ENCODE data around the gene CLIP4.
"Not testable (repeated sequence)": the region's sequence is repeated elsewhere in the genome, so short reads cannot be mapped to it uniquely, and the experiment has no call there.

CLIP4 gene, protein sequence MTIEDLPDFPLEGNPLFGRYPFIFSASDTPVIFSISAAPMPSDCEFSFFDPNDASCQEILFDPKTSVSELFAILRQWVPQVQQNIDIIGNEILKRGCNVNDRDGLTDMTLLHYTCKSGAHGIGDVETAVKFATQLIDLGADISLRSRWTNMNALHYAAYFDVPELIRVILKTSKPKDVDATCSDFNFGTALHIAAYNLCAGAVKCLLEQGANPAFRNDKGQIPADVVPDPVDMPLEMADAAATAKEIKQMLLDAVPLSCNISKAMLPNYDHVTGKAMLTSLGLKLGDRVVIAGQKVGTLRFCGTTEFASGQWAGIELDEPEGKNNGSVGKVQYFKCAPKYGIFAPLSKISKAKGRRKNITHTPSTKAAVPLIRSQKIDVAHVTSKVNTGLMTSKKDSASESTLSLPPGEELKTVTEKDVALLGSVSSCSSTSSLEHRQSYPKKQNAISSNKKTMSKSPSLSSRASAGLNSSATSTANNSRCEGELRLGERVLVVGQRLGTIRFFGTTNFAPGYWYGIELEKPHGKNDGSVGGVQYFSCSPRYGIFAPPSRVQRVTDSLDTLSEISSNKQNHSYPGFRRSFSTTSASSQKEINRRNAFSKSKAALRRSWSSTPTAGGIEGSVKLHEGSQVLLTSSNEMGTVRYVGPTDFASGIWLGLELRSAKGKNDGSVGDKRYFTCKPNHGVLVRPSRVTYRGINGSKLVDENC

DNA sequence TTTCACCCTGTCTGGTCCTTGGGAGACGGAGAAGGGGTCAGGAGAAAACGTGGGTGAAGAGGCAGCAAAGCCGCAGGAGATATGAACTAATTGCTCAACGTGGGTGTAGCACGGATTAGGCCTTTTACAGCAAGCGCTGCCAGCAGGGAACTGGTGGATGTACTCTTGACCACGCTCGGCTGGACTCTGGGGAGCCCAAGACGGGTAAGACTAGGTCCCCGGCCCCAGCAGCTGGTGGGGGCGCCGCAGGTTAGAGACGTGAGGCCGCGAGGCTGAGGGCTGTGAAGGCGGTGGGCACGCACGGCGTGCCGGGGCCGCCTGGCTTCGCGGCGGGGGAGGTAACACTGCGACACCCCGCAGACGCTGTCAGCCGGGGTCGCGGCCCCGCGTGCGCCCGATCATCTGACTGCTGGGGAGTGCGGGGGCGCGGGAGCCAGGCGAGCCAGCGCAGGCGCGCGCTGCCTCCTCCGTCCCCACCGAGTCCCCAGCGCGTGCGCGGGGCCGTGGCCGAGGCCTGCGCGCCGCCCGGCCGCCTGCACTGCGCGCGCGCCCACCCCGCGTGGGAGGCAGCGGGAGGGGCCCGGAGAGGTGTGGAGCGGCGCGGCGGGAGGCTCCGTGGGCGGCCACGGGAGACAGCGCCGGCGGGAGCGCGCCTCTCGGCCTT lies at the start of gene CLIP4:
Gene CLIP4, plus strand, starts transcription at position 470 of the 664 bp plus-strand sequence. CDS start 5,974 bp downstream, outside the sequence.
- DNase-seq: no peak

DNA sequence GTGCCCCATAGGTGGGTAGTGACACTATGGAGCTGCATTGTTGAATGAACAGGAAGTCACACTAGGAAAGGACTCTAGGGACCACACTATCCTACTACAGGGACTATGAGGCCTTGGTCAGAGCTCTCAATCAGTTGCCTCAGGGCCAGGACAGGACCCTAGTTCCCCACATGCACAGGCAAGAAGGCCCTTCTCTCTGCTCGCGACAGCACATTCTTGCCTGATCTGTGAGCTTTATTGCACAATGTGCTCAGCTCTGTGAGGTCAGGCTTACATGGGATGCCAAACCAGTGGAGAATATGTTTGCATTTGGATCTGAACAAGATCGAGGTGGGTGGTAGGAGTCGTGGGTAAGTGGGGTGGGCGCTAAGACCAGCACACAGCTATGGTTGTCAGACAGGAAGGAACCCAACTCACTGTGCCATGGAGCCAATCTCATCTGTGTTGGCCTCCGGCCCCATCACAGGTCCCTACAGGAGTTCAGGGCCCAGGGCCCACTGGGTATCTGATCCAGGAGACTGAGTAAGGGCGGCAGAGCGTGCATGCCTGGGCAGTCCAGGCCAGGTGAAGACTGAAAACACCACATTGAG lies 48.8 kb upstream of the CLIP4 start:
- DNase-seq: no peak

DNA sequence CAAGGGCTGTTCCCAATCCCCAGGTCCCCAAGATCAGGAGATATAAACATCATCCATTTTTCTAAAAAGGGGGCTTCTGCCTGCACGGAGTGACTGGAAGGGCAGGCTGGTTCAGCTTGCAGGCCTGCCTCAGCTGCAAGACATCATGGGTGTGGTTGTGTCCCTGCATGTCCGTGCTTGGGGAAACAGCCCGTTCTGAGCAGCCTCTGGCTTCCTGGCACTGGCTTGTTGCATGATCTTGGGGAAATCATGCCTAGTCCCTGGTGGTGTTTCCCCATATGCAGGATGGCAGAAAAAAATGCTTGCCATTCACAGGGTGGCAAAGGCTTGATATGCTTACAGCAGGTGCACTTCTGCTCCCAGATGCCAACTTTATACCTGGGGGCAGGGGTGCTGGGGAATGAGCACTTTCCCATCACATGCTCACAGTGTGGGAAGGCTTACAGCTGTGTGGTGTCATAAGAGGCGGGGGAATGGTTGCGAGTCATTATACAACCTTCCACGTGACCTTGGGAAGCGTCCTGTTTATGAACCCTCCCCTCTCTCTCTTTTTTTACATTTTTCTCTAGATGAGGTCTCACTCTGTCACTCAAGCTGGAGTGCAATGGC lies 48.1 kb upstream of the CLIP4 start:
- DNase-seq: no peak

DNA sequence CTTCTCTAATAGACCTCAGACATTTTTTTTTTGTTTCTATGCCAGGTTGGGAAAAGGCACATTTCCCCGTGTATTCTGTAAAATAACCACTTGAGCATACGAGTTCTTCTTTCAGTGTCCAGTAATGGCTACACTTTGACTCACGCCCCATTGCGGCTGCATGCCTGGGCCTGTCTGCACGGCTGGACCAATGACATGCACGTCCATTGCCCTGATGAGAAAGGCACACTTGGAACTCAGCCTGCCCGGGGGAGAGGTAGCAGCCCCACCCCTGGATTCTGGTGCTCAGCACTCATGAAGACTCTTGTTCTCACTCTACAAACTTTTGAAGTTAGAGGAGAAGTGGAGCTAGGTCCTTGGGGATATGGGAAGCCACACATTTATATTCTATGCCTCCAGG lies 46.7 kb upstream of the CLIP4 start:
- DNase-seq: no peak

DNA sequence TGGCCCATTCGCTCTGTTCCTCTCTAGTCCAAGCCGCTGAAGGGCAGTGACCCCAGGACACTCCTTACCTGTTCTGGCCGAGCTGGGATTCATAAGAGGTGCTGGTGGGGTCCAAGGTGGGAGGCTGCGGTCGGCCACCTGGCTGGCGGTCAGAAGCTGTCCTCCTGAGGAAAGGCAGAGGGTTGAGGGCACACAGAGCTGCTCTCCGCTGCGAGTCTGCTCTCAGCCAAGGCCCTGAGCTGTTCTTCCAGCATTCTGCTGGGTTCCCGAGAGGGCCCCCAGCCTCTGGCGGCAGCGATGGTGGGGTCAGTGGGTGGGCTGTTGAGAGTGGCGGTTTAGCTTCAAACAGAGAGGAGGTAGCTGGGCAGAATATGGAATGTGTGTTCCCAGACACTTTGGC lies 44.7 kb upstream of the CLIP4 start:
- no peak for DNase-seq

DNA sequence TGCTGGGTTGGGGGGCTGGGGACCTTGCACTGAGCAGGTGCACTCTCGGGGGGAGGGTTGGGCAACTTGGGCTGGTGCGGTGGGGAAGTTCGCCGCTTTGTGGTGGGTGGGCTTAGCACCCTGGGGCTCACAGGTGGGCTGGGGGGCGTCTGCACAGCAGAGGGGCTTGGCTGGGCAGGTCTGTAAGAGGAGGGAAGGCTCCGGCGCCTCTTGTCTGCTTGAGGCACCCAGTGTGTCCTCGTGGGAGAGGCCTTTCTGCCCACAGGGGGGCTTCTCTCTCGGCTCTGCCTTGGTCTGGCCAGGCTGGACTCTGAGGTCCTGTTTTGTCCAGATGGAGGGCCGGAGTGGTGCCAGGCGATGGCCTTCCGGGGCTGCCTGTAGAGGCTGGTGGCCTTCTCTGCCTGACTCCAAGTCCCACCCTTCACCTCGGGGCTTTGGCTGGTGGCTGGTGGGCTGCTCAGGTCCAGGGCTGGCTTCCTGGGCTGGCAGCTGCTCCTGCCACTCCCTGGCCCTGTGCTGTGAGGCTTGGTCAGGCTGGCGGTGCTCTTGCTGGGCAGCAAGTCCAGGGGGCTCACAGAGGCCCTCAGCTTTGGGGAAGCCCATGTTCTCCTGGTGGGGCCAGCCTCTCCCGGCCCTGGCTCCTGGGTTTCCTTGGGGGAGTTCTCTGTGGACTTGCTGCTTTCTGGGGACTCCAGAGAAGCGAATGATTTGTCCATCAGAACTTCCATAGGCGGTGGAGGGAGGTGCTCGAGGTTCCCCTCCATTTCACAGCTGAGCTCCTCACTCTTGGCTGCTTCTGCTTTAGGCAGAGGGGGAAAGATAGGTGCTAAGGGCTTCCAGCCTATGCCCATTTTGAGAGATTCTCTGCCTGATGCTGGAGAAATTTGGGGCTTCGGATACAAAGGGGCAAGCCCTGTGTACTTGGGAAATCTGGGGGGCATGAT lies 43.9 kb upstream of the CLIP4 start:
- no peak for DNase-seq

DNA sequence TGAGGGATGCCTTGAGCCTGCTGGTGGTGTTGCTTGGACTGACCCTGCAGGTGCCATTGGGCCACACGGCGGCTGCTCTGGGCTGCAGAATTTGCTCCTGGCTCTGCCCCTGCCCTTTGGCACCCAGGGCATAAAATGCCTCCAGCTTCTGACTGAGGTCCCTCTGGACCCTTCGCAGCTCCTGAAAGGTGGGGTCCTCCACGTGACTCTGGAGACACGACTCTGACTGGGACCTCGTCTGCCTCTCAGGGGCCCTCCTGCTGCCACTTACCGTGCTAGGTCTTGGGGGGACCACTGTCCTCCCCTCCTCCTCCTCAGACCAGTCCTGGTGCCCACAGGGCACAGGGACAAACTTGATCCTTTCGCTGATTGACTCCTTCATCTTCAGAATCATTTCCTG lies 43.0 kb upstream of the CLIP4 start:
- no peak for DNase-seq

DNA sequence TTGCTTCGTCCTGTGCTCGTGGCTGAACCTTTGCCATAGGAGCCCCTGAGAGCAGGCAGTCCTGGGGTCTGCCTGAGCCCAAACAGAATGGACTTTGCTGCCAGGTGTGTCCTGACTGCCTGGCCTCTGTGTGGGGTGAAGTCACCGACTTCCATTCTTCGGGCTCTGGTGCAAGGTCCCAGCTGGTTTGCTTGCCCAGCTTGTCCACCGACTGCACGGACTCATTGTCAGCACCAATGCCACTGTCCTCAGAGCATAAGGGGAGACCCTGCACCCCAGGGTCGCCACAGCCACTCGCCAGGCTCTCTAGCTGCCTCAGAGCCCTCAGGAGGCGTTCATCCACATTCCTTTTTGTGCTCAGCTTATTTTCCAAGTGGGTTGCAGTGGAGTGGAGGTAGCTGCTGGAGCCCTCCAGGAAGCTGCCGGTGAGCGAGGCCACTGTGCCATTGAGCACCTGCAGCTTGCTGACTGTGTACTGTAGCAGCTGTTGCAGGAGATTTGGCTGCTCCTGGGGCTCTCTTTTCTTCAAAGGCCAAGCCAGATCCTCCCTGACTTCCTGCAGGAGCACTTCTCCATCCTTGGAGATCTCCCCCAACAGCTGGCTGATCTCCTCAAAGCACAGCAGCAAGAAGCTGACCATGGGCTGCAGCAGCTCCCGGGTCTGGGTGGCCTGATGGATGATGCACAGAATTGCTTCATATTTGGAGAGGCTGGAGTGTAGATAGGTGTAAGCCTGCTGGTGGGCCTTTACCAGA lies 42.1 kb upstream of the CLIP4 start:
- DNase-seq: no peak

DNA sequence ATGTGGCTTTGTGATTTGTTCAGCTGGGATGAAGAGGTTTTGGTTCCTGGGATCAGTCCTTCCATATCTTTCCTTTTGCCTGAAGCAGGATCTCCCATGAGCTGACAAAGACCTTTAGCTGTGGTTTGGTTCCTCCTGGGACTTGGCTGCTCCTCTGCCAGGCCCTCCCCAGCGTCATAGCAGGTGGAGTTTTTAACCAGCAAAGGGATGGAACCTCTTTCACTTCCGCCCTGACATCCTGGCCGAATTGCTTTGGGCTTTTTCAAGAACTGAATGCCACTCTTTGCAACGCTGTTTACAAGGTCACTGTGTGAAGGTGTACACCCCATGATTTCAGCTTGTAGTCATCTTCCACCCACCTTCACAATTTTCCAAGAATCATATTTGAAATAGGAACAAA lies 41.3 kb upstream of the CLIP4 start:
- no peak for DNase-seq

DNA sequence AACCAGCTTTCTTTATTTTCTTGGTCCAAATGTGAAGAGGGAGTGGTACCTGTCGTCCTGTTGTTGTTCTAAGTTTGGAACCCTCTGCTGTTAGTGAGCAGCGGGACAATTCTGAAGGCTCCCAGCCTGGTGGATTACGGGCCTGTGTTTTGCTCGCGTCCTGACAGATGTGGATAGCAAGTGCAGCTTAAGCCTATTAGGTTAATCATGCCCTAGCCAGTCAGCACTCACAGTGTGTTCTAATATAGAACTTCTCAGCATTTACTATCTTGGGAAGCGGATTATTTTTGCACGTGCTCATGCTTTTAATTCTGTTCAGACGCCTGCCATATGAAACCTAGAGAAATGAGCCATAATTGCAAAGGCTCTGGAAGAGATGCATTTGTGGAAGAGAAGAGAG lies 40.8 kb upstream of the CLIP4 start, which contains the start of gene PCARE:
Gene PCARE, minus strand, starts transcription at position 113 of the 400 bp plus-strand sequence. CDS start 262 bp downstream, outside the sequence.
- DNase-seq: no peak

DNA sequence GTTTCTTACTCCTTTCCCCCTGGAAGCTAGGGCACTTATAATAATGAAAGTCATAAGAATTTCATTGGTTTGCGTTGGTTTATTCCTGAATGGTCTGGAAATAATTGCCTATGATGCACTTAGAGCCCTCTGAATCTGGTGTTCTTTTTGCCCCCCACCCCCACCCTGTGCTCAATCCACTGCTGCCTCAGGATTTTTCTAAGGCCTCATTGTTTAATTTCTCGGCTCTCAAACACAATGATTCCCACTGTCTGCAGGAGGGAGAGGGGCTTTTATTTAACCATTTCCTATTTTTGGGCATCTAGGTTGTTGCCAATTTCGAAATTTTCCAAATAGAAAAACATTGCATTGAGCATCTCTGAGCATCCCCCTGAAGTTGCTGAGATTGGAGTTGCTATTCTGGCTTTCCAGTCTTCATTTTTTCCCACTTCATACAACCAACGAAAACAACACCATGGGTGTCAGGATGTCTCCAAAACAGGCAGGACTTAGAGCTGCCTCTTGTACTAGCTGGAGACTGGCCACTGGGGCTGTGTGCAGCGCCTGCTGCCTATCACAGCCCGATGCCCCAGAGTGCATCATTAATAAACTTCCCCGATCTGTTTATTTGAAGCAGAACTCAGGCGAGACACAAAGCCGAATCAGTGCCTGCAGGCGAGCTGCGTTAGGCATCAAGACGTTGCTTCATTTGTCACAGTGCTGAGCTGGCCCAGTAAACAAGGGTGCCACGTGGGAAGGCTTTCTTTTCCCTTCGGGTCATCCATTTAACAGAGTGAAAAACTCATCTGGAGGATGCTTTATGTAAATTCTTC lies 39.1 kb upstream of the CLIP4 start:
- no peak for DNase-seq

DNA sequence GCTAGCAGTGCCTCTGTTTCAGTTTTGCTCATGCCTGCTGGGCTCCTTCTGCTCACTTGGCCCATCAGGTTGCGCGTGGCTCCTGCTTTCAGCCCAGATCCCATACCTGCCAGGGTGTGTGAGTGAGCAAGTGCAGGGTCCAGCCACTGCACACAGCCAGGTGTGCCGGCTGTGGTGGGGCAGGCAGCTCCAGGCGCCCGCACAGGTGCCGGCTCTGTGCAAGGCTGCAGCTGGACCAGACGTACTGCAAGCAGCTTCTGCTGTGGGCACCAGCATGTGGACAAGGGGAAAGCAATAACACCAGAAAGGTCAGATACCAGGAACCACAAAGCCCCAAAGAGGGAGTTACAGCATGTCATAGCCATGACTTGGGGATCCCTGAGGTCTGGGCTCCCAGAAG lies 35.3 kb upstream of the CLIP4 start:
- no peak for DNase-seq

DNA sequence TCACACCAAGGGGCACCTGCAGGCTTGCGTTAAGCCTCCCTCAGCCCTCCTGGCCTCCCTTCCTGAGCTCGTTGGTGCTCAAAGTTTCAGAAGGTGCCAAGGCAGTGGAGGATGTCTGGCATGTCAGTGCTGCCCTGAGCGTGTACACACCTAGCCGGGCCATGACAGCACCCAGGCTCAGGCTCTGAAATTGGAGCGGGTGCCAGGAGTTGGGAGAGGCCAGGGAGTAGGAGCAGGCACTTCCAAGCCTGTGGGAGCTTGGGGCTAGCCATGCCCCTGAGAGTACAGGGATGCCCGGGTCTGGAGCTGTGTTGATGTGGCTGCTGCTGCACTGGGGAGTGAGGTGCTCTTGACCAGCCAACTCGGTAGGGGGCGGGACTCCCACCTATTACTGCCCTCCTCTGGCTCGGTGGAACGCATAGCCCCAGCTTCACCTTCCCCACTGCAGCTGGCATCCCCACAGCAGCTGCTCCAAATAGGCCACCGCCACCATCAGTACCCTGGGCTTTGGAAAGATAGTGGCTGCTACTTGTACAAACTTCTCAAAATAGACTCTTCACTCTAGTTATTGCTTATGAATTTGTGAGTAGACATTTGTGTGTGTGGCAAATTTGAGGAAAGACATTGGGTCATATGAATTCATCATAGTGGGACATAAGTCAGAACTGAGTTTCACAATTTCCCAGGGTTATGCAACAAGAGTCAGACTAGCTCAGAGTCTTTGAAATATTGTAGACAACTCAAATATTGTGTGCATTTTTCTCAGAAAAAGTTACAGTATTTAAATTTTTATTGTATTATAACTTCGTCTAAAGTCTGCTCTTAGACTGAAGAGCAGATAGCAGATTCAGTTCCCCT lies 34.1 kb upstream of the CLIP4 start:
- DNase-seq: no peak

DNA sequence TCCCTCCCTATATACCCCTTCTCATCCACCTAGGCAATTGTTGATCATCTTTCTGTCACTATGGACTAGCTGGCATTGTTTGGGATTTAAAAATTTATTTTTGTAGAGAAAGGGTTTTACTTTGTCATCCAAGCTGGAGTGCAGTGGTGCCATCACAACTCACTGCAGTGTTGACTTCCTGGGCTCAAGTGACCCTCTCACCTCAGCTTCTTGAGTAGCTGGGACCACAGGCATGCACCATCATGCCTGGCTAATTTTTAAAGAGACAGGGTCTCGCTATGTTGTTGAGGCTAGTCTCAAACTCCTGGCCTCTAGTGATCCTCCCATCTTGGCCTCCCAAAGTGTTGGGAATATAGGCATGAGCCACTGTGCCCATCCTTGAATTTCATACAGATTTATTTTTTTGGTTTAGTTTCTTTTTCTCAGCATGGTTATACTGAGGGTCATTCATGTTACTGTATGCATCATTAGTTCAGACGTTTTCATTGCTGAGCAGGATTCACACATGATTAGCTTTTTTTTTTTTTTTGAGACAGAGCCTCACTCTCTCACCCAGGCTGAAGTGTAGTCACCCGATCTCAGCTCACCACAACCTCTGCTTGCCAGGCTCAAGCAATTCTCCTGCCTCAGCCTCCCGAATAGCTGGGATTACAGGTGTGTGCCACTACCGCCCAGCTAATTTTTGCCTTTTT lies 32.3 kb upstream of the CLIP4 start:
- no peak for DNase-seq

DNA sequence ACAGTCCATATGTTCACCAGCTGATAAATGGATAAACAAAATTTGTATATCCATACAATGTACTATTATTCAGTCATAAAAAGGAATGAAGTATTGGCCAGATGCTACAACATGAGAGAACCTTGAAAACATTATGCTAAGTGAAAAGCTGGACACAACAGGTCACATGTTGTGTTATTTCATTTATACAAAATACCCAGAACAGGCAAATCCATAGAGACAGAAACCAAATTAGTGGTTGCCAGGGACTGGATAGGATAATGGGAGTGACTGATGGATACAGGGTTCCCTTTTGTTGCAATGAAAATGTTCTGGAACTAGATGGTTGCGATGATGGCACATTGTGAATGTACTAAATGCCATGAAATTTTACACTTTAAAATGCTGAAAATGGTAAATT lies 30.7 kb upstream of the CLIP4 start:
- no peak for DNase-seq

DNA sequence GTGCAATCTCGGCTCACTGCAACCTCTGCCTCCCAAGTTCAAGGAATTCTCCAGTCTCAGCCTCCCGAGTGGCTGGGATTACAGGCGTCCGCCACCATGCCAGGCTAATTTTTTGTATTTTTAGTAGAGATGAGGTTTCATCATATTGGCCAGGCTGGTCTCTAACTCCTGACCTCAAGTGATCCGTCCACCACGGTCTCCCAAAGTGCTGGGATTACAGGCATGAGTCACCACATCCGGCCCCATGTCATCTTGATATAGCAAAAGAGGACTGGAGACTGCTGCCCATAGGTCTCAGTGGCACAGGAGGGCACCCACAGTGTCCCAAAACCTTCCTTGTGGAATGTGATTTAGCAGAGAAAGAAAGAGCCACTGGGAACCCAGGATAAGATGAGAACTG lies 24.9 kb upstream of the CLIP4 start:
- not testable (repeated sequence) for DNase-seq

DNA sequence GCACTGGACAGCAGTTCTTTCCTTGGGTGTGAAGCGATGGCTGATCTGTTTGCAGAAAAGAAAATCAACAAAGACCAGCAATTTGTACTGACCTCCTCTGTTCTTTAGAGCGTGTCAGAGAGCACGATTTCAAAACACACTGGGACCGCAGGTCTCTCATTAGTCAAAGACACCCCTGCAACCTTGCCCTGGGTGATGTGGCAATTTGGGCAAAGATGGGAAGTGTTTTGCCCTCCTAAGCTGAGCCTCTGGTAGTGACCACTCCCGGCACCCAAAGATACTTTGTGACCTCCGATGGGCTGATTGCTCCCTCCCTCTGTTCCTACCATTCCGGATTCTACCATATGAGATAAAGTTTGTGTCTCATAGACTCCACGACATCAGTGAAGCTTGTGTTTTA lies 18.2 kb upstream of the CLIP4 start:
- DNase-seq: no peak

DNA sequence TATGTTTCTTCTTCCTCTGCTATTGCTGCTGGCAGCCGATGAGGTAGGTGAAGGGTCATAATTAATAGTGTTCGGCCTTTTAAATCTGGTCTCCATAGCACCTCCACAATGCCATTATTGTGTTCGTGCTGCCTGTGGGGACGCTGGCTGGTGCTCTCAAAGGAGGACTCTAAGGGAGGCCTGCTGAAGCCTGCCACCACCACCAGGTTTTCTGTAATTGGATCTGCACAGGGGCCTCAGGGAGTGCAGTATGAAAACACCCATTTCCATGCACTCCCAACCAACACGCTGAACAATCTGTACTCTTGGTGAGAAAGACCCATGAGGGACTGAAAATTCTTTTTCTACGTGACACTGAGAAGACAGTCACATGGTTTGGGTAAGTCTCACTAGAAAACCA lies 17.6 kb upstream of the CLIP4 start:
- DNase-seq: no peak
